ENCODE measurements around the gene PRRG4. TPM values are rescaled to one million over a fixed set of nuclear protein-coding genes. Genes with fewer than 3 reads are reported as not detected.

PRRG4 gene
- 0.66 to 1.4 TPM (median 1.0 TPM) in 5 replicates for total RNA-seq (2022; extraction: Qiagen RNA extraction; ENCODE audit: low read depth)

GRCh38 chr11:32829680-32830412, at the start of gene PRRG4:
Gene PRRG4, plus strand, starts transcription at chr11:32829927. Its CDS starts 603 bp downstream, at chr11:32830530.

GRCh38 chr11:32794439-32794838, 35.3 kb upstream of the PRRG4 start, which contains the start of gene CCDC73:
Gene CCDC73, minus strand, starts transcription at chr11:32794662. Its CDS starts 34,419 bp downstream, at chr11:32760243.

DNA sequence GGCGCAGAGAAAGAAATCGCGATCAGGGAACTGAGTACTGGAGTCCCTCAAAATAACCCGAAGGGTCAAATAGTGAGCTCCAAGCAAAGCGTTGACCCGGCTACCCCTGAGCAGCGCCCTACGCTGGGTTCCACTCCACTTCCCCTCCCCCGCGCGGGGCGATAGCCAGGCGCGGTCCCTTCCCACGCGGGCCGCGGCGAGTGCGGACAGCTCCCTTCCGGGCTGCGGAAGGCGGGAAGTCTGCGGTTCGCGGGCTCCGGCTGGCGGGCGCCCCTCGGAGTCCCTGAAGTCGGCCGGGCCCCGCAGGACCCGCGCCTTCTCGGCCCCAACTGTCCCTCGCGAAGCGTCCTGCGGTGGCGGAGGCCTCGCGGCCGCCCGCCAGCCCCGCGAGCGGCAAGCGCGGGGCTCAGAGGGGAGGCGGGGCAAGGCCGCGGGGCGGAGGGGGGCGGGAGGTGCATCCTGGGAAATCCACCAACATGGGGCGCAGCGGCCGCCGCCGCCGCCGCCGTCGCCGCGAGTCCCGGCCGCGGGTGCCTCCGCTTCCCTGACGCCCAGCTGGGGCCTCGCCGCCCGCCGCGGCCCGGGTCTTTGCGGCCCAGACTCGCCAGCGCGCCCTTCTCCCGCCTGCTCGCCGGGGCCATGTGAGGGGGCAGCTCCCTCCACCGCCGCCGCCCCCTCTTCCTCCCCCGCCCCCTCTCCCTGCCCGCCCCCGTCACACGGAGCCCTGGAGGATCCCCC, 62.8 kb downstream of the PRRG4 start, which contains the start of gene QSER1:
Gene QSER1 (plus strand): TSS at position 457 of the 738 bp plus-strand sequence. CDS start 315 bp downstream, outside the sequence.

Other genes with a start within 250 kb of the PRRG4 start
- 371 to 496 TPM (median 386 TPM) in 5 replicates for gene EIF3M, start 246.1 kb upstream of the PRRG4 start, total RNA-seq (2022; extraction: Qiagen RNA extraction; ENCODE audit: low read depth)
- 0.04 TPM in 1 of 5 replicates, not detected in the others for gene CCDC73, start 35.3 kb upstream of the PRRG4 start, total RNA-seq (2022; extraction: Qiagen RNA extraction; ENCODE audit: low read depth)
- gene QSER1, start 62.9 kb downstream of the PRRG4 start, total RNA-seq (2022; extraction: Qiagen RNA extraction; ENCODE audit: low read depth), result 9.3 to 19.8 TPM (median 17.0 TPM) in 5 replicates
- 4.6 to 9.1 TPM (median 7.3 TPM) in 5 replicates for gene DEPDC7, start 186.0 kb downstream of the PRRG4 start, total RNA-seq (2022; extraction: Qiagen RNA extraction; ENCODE audit: low read depth)
- 16.3 to 25.0 TPM (median 23.0 TPM) in 5 replicates for gene TCP11L1, start 209.6 kb downstream of the PRRG4 start, total RNA-seq (2022; extraction: Qiagen RNA extraction; ENCODE audit: low read depth)